GM18868 (cell line): ENCODE results near the gene ANXA9.

ENCODE experiments used
- ATAC-seq: cut with Tn5 transposase; IDR thresholded peaks from one replicate; pipeline ENCODE4 v1.9.1; 2021; ENCODE audit warnings: mild to moderate bottlenecking, moderate library complexity; ENCODE audit not compliant: unreplicated experiment

The ANXA9 gene

GRCh38 chr1:150981805-150982712 lies at the start of gene ANXA9:
ANXA9 (plus strand) TSS chr1:150982292; CDS start chr1:150983106, 814 bp downstream.
- no peak for ATAC-seq

GRCh38 chr1:150944856-150945255 lies 37.2 kb upstream of the ANXA9 start:
- ATAC-seq: no peak

- ATAC-seq: no peak
These were observed 27.4 kb upstream of the ANXA9 start for GRCh38 chr1:150954708-150955107.

- no peak for ATAC-seq
These were observed 26.8 kb upstream of the ANXA9 start for GRCh38 chr1:150955280-150955679.

GRCh38 chr1:150957666-150958065 lies 24.4 kb upstream of the ANXA9 start:
- no peak for ATAC-seq

GRCh38 chr1:150960646-150961045 lies 21.4 kb upstream of the ANXA9 start:
- no peak for ATAC-seq

GRCh38 chr1:150961756-150962155 lies 20.3 kb upstream of the ANXA9 start:
- no peak for ATAC-seq

GRCh38 chr1:150963321-150964163 lies 18.6 kb upstream of the ANXA9 start:
- ATAC-seq: no peak

- no peak for ATAC-seq
These were observed 18.0 kb upstream of the ANXA9 start for GRCh38 chr1:150964164-150964489.

GRCh38 chr1:150965605-150966004 lies 16.5 kb upstream of the ANXA9 start:
- no peak for ATAC-seq

GRCh38 chr1:150966011-150966410 lies 16.1 kb upstream of the ANXA9 start:
- ATAC-seq: no peak

GRCh38 chr1:150967936-150968335 lies 14.2 kb upstream of the ANXA9 start:
- ATAC-seq: no peak

- ATAC-seq: no peak
These were observed 13.6 kb upstream of the ANXA9 start for GRCh38 chr1:150968491-150968890.

GRCh38 chr1:150969626-150970025 lies 12.5 kb upstream of the ANXA9 start:
- ATAC-seq: no peak

GRCh38 chr1:150970808-150971582 lies 11.1 kb upstream of the ANXA9 start:
- no peak for ATAC-seq

GRCh38 chr1:150971583-150972416 lies 10.3 kb upstream of the ANXA9 start:
- no peak for ATAC-seq

- no peak for ATAC-seq
These were observed 9.6 kb upstream of the ANXA9 start for GRCh38 chr1:150972417-150972940.

GRCh38 chr1:150973258-150973835 lies 8.7 kb upstream of the ANXA9 start:
- ATAC-seq: no peak

- peak; percentile 42 for ATAC-seq
These were observed 8.1 kb upstream of the ANXA9 start for GRCh38 chr1:150973836-150974579.
